ENCODE measurements around the gene PSMF1.
A peak's percentile ranks its signal among the peaks of the same experiment; 100 is the strongest.

The PSMF1 gene

DNA sequence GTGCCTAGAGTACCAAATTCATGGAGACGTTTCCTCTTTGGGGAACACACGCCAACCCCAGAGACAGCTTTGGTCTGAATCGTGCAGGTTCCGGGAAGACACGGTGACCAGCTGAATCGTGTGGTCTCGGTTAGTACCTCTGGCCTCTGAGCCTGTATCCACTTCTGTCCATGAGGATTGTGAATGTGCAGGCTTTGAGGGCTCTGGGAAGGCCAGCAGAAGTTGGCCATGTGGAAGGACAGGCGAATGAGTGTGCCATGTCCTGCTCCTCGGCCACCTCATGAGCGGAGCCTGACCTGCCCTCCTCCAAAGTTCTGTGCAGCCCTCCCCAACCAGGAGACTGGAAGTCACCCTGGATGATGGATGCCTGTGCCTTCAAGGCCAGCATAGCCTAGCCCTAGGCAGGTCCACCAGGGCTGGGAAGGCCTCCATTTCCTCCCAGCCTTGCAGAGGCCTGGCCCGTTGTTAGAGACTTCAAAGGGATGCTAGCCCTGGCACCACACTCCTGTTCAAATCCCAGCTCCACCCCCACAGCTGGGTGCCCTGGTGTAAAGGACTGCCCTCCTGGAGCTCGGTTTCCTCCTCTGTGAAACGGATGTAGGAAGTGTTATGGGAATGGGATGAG lies 68.1 kb downstream of the PSMF1 start:
- peak overlapping the region; percentile 76 for H3K4me3 Mint-ChIP-seq
- H3K27ac Mint-ChIP-seq: no peak overlapping the region
- H3K36me3 Mint-ChIP-seq: peaks cover 2% of the 10 kb centered on the region
- no peaks in the 10 kb centered on the region for H3K9me3 Mint-ChIP-seq
- peaks cover 14% of the 10 kb centered on the region for H3K4me1 Mint-ChIP-seq
- peaks cover 14% of the 10 kb centered on the region for H3K27me3 Mint-ChIP-seq

DNA sequence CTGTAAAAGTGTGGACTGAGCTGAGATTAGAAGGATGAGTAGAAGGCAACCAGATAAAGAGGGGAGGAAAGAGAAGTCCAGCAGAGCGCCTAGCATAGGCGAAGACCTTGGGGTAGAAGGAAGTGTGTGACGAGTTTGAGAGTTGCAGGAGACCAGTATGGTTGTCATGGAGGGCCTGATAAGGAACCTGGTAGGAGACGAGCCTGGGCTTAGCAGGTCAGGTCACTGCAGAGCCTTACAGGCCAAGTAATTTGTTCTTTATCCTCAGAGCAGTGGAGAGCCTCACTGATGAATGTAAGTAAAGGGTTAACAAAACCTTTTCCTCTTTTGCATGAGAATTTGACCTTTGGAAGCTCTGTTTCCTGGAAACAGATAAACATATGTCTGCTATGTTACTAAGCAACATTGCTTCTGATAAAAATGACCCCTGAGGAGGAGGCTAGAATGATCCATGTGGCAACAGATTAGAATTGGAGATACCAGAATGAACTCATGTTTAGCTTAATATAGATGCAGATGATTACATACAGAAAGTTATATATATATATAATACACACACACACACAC lies 69.3 kb downstream of the PSMF1 start:
- peaks cover 2% of the 10 kb centered on the region for H3K36me3 Mint-ChIP-seq
- no peak overlapping the region for H3K27ac Mint-ChIP-seq
- no peaks in the 10 kb centered on the region for H3K9me3 Mint-ChIP-seq
- H3K4me3 Mint-ChIP-seq: no peak overlapping the region
- H3K27me3 Mint-ChIP-seq: peaks cover 13% of the 10 kb centered on the region
- peaks cover 14% of the 10 kb centered on the region for H3K4me1 Mint-ChIP-seq

DNA sequence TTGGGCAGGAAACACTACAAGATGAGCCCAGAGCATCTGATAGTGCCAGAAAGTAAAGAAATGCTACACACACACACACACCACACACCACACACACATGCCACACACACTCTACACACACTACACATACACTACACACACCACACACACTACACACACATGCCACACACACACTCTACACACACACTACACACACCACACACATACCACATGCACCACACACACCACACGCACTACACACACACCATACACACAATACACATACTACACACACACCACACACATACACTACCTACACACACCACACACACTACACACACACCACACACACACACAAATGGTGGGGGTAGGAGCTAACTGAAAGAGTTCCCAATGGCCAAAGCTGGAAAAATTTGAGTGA lies 69.9 kb downstream of the PSMF1 start:
- H3K27ac Mint-ChIP-seq: no peak overlapping the region
- no peak overlapping the region for H3K4me3 Mint-ChIP-seq
- H3K9me3 Mint-ChIP-seq: no peaks in the 10 kb centered on the region
- peaks cover 12% of the 10 kb centered on the region for H3K27me3 Mint-ChIP-seq
- peaks cover 2% of the 10 kb centered on the region for H3K36me3 Mint-ChIP-seq
- H3K4me1 Mint-ChIP-seq: peaks cover 14% of the 10 kb centered on the region

DNA sequence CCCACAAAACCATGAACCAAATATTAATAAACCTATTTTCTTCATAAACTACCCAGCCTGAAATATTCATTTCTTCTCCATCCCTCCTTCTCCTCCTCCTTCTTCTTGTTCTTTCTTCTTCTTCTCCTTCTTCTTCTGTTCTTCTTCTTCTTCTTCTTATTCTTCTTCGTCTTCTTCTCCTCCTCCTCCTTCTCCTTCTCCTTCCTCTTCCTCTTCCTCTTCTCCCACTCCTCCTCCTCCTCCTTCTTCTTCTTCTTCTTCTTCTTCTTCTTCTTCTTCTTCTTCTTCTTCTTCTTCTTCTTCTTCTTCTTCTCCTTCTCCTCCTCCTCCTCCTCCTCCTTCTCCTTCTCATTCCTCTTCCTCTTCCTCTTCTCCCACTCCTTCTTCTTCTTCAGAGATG lies 71.4 kb downstream of the PSMF1 start:
- Mint-ChIP-seq H3K9me3 (no peaks in the 10 kb centered on the region), H3K4me1 (peaks cover 4% of the 10 kb centered on the region), H3K27me3 (peaks cover 2% of the 10 kb centered on the region), H3K27ac (no peak overlapping the region), H3K4me3 (no peak overlapping the region), H3K36me3 (no peaks in the 10 kb centered on the region)

DNA sequence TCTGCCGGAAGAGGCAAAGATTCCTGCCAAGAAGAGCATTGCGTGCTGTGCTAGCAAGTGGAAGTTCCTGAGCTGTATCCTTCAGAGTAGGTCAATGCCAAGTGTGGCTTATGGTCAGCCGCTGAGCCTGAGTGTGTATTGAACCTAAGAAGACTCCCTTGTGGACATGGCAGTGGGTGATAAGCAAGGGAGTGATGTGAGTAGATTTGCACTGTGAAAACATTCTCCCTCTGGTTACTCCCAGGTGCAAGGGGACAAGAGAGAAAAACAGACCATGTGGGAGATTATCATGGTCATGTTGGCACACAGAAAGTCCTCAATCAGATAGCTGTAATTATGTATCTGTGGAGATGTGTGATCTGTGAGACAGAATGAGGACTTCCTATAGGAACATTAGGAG lies 72.4 kb downstream of the PSMF1 start:
- Mint-ChIP-seq H3K4me1 (peaks cover 4% of the 10 kb centered on the region), H3K27me3 (peaks cover 2% of the 10 kb centered on the region), H3K27ac (no peak overlapping the region), H3K9me3 (no peaks in the 10 kb centered on the region), H3K36me3 (no peaks in the 10 kb centered on the region), H3K4me3 (no peak overlapping the region)

DNA sequence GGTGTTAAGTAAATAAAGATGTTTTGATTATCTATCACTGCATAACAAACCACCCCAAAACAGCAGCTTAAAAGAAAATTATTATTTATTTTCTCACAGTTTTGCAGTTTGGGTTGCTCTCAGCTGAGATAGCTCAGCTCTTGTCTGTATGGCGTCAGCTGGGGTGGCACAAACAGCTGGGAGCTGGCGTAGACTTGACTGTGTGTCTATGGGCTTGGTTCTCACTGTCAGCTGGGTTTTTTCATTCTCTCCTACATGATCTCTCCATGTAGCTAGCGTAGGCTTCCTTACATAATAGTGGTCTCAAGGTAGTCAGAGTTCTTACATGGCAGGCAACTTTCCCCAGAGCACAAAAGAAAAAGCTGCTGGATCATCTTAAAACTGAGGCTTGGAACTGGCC lies 72.9 kb downstream of the PSMF1 start:
- Mint-ChIP-seq H3K4me3 (no peak overlapping the region), H3K27ac (no peak overlapping the region), H3K36me3 (no peaks in the 10 kb centered on the region), H3K27me3 (no peaks in the 10 kb centered on the region), H3K4me1 (no peaks in the 10 kb centered on the region), H3K9me3 (no peaks in the 10 kb centered on the region)

DNA sequence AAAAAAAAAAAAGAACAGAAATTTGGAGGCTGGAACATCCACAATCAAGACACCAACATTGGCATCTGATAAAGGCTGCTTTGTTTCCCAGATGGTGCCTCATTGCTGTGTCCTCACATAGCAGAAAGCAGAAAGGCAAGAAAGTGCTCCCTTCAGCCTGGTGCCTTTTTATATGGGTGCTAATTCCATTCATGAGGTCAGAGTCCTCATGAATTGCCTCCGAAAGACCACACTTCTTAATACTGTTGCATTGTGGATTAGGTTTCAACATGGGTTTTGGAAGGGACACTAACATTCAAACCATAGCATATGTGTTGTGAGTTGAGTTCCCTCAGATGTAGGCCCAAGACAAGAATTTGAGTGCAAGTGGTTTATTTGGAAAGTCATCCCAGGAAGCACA lies 76.8 kb downstream of the PSMF1 start:
- no peak overlapping the region for H3K4me3 Mint-ChIP-seq
- H3K27me3 Mint-ChIP-seq: no peaks in the 10 kb centered on the region
- no peak overlapping the region for H3K27ac Mint-ChIP-seq
- H3K9me3 Mint-ChIP-seq: no peaks in the 10 kb centered on the region
- peaks cover 6% of the 10 kb centered on the region for H3K4me1 Mint-ChIP-seq
- H3K36me3 Mint-ChIP-seq: no peaks in the 10 kb centered on the region

DNA sequence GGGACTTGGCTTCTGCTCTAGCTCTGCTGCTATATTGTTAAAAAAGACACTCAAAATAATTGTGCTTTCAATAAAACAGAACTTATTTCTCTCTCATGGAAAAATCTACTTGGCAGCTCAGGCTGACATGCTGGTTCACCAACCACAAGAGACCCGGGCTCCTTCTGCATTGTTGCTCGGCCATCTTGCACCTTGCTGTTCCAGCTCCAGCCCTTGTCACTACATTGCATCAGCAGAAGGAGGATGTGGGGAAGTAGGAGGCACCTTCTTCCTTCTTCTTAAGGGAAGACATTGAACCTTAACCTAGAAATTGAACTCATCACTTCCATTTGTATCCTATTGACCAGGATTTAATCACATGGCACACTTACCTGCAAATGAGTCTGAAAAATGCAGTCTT lies 78.2 kb downstream of the PSMF1 start:
- H3K27ac Mint-ChIP-seq: no peak overlapping the region
- peaks cover 9% of the 10 kb centered on the region for H3K4me1 Mint-ChIP-seq
- H3K4me3 Mint-ChIP-seq: no peak overlapping the region
- no peaks in the 10 kb centered on the region for H3K27me3 Mint-ChIP-seq
- H3K36me3 Mint-ChIP-seq: no peaks in the 10 kb centered on the region
- no peaks in the 10 kb centered on the region for H3K9me3 Mint-ChIP-seq

DNA sequence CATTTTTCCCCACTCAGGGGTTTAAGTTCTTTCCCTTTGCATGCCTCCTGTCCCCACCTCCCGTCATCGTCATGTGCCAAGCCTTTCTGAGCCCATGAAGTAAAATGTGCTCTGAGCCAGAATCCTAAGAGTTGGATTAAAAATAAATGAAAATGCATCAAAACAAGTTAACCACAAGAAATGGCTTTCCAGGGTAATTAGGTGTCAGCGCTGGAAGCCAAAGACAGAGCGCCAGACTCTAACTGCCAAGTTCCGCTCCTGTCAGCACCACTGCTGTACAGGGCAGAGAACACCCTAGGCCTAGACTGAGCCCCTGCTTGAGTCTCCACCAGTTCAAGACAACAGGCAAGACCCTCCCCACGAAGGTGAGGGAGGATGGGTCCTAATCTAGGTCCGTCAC lies 79.4 kb downstream of the PSMF1 start:
- peaks cover 9% of the 10 kb centered on the region for H3K4me1 Mint-ChIP-seq
- H3K27me3 Mint-ChIP-seq: no peaks in the 10 kb centered on the region
- H3K9me3 Mint-ChIP-seq: no peaks in the 10 kb centered on the region
- no peak overlapping the region for H3K27ac Mint-ChIP-seq
- H3K36me3 Mint-ChIP-seq: no peaks in the 10 kb centered on the region
- H3K4me3 Mint-ChIP-seq: no peak overlapping the region

DNA sequence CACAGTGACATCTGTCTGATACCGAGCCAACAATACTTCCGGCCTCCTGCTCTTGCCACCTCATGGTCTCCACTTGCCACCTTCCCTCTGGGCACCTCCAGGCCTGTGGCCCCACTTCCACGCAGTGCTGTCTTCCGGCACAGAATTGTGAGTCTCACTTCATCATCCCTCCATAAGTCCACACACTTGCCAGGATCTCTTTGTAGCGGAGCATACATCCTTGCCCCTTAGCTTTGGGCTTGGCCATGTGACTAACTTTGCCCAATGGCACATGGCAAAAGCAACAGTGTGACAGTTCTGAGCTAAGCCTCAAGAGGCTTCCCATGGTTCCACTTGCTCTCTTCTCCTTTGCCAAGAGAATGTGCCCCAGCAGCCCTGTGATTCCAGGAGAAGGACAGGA lies 80.3 kb downstream of the PSMF1 start:
- no peaks in the 10 kb centered on the region for H3K9me3 Mint-ChIP-seq
- H3K4me1 Mint-ChIP-seq: peaks cover 9% of the 10 kb centered on the region

DNA sequence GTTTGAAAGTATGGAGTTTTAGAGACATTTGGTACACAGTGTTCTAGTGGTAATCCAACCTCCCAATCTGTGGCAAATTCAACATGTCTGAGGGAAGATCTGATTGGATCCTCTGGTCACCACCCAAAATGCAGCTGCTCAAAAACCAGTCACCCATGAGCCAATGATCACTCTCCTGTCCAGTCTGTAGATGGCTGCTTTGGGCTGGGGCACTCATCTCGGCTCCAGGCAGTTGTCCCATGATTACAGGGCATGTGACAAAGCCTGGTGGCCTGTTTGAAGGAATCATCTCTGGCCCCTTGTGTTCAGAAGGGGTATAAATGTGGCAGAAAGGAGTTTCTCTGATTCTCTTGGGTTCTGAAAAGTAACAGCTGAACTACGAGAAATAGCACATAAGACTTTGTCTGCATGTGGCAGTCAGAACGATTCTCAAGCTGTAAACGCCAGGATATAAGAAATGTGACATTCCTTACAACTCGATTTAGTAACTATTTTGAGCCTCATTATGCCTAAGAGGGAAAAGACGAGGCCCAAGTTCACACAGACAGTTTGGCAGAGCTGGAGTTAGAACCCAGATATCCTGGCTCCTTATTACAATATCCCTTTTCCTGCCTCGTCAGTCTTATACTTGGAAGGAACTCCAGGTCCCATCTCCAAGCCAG lies 80.9 kb downstream of the PSMF1 start:
- Mint-ChIP-seq H3K27ac (no peak overlapping the region), H3K4me1 (peaks cover 9% of the 10 kb centered on the region), H3K4me3 (no peak overlapping the region), H3K36me3 (no peaks in the 10 kb centered on the region), H3K27me3 (no peaks in the 10 kb centered on the region), H3K9me3 (no peaks in the 10 kb centered on the region)

More for the DNA sequence above, 80.3 kb downstream of the PSMF1 start:
- Mint-ChIP-seq H3K4me3 (no peak overlapping the region), H3K36me3 (no peaks in the 10 kb centered on the region), H3K27me3 (no peaks in the 10 kb centered on the region), H3K27ac (no peak overlapping the region)

DNA sequence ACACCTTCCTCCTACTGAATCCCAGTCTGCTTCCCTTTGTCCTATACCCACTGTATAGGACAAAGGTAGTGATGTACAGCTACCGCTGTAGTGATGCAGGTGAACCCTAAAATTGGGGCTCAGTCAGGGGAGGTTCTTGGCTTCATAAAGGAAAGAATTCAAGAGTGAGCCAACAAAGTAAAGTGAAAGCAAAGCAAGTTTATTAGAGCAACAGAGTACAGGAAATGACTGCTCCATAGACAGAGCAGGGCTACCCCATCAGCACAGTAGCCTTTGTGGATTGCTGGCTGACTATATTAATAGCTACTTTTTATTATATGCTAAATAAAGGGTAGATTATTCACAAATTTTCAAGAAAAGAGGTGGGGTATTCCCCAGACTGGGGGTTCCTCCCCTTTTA lies 81.6 kb downstream of the PSMF1 start:
- peaks cover 9% of the 10 kb centered on the region for H3K4me1 Mint-ChIP-seq
- H3K36me3 Mint-ChIP-seq: no peaks in the 10 kb centered on the region
- peak overlapping the region; percentile 4 for H3K27ac Mint-ChIP-seq
- H3K4me3 Mint-ChIP-seq: no peak overlapping the region
- no peaks in the 10 kb centered on the region for H3K9me3 Mint-ChIP-seq
- H3K27me3 Mint-ChIP-seq: no peaks in the 10 kb centered on the region

DNA sequence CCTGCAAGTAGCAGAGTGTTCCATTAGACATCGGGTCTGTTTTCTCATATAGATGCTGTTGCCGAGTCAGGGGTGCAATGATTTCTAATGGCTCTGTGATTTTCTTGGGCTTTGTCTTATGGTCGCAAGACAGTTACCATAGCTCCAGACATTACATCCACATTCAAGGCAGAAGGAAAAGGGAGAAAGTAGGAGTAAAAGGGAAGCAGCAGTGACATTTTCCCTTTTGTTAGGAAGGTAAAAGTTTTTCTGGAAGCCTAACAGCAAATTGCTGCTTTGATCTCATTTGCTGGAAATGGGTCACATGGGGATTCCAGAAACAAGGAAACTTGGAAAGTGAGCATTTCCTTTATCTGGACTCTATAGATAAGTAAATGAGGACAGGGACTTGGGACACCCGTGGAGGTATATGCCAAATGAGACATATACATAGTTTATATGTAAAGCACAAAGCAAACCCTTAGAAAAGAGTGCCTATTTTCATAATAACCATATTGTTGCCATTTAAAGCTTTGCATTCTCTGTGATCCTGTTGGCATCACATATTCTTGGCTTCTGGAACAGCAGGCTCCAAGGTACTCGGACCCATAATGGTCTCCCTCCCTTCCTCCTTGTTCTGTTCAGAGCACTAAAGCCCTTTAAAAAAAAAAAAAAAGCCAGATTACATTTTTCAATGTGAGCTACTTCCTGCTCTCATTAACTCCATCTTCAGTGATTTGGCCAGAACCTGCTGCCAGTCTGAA lies 84.5 kb downstream of the PSMF1 start, which contains the start of gene C20orf202:
Gene C20orf202, plus strand, starts transcription at position 693 of the 743 bp plus-strand sequence. CDS start 132 bp downstream, outside the sequence.
- H3K4me1 Mint-ChIP-seq: peaks cover 9% of the 10 kb centered on the region
- H3K9me3 Mint-ChIP-seq: no peaks in the 10 kb centered on the region
- no peaks in the 10 kb centered on the region for H3K36me3 Mint-ChIP-seq
- no peaks in the 10 kb centered on the region for H3K27me3 Mint-ChIP-seq
- H3K27ac Mint-ChIP-seq: no peak within 1 kb of the TSS
- H3K4me3 Mint-ChIP-seq: no peak within 1 kb of the TSS

DNA sequence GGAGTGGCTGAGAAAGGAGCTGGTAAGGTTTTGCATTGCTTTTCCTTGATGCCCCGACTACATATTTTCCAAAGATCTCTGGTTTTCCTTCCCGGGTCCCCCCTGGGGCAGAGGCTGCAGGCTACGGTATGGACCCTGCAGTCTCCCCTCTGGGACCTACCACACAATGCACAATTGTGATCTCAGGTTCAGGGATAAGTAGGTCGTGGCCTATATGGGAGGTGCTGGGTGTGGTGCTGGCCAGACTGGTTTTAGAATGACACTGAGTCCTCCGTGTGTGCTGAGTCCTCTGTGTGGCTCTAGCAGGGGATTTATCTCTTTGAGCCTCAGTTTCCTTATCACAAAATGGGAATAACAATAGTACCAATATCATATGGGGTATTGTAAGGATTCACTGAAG lies 85.2 kb downstream of the PSMF1 start:
- Mint-ChIP-seq H3K36me3 (no peaks in the 10 kb centered on the region), H3K9me3 (no peaks in the 10 kb centered on the region), H3K27ac (no peak overlapping the region), H3K4me1 (peaks cover 9% of the 10 kb centered on the region), H3K4me3 (no peak overlapping the region), H3K27me3 (no peaks in the 10 kb centered on the region)

DNA sequence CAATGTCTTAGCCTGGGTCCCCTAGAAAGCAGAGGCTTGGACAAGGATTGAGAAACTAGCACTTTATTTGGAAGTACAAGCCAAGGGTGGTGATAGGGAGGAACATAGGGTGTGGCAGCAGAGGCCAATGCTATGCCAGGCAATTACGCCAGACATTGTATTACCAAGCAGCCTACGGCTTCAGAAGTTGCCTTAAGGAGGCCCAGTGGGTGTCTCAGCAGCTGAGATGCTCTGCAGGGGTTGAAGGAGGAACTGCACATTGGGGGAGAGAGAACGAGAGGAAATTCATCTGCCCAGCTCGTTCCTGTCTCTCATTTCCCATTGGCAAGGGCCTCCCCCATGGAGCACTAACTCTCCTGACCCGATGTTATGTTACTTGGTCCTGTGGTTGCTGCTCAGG lies 85.7 kb downstream of the PSMF1 start:
- Mint-ChIP-seq H3K9me3 (no peaks in the 10 kb centered on the region), H3K4me1 (peaks cover 9% of the 10 kb centered on the region), H3K36me3 (no peaks in the 10 kb centered on the region), H3K27ac (no peak overlapping the region), H3K4me3 (no peak overlapping the region), H3K27me3 (no peaks in the 10 kb centered on the region)

DNA sequence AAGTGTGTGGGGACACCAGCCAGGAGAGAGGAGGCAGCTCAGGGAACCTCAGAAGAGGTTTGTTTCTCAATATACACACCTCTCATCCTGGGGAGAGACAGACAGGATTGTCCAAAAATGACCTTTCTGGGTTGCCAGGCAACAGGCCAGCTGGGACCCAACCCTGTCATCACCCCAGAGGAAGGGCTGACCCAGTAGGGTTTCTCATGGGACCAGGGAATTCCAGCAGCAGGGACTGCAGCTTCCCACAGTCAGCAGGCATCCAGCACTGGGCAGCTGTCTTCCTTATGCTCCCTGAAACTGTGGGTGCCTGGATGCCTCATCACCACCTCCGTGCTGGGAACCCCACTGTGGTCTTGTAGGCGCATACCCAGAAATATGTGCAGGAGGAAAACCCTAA lies 86.2 kb downstream of the PSMF1 start:
- Mint-ChIP-seq H3K4me1 (peaks cover 9% of the 10 kb centered on the region), H3K9me3 (no peaks in the 10 kb centered on the region), H3K27me3 (no peaks in the 10 kb centered on the region), H3K4me3 (no peak overlapping the region), H3K36me3 (no peaks in the 10 kb centered on the region), H3K27ac (no peak overlapping the region)

Measured in activated naive CD4-positive, alpha-beta T cell treated with anti-CD3 and anti-CD28 coated beads, Interleukin-2, amount 50 U/mL, for 24 hours (primary cell).